Measurements from ENCODE around the gene GTF2A1L. TPM values are rescaled to one million over a fixed set of nuclear protein-coding genes. Genes with fewer than 3 reads are reported as not detected.

Gene GTF2A1L
- total and polyA plus RNA-seq, 10 of the 15 experiments (the other 5 are each of a cell fraction or from before 2014, with no cell fraction given): not detected

DNA sequence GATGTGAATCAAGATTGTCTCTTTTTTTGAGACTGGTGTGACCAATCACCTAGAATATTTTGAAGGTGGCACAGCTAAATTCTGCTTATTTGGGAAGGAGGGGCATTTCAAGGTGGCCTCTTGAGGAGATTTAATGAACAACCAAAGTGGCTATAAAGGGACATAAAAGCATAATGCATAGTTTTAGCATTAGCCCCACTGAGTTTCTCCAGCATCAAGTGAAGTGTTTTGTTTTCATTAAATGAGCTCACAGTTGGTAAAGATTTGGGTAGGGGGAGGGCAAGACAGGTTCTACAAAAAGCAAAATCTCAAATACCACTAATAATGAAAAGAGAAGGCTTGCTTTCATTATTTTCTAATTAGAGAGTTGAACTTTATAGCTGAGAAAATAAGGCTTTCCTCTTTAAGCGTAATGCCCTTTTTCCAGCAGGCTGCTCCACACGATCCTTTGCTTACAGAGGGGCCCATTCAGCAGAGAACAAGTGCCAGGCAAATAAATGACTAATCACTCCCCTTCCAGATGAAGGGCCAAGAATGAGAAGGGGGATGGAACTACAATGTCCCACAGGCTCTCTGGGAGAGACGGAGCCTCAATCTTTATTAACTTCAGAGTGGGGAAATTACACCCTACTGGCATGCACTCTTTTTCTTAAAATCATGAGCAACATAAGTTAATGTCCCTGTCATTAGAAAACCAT is 102.0 kb downstream of the GTF2A1L start (continued):
- TF ChIP-seq, protein P1, sequence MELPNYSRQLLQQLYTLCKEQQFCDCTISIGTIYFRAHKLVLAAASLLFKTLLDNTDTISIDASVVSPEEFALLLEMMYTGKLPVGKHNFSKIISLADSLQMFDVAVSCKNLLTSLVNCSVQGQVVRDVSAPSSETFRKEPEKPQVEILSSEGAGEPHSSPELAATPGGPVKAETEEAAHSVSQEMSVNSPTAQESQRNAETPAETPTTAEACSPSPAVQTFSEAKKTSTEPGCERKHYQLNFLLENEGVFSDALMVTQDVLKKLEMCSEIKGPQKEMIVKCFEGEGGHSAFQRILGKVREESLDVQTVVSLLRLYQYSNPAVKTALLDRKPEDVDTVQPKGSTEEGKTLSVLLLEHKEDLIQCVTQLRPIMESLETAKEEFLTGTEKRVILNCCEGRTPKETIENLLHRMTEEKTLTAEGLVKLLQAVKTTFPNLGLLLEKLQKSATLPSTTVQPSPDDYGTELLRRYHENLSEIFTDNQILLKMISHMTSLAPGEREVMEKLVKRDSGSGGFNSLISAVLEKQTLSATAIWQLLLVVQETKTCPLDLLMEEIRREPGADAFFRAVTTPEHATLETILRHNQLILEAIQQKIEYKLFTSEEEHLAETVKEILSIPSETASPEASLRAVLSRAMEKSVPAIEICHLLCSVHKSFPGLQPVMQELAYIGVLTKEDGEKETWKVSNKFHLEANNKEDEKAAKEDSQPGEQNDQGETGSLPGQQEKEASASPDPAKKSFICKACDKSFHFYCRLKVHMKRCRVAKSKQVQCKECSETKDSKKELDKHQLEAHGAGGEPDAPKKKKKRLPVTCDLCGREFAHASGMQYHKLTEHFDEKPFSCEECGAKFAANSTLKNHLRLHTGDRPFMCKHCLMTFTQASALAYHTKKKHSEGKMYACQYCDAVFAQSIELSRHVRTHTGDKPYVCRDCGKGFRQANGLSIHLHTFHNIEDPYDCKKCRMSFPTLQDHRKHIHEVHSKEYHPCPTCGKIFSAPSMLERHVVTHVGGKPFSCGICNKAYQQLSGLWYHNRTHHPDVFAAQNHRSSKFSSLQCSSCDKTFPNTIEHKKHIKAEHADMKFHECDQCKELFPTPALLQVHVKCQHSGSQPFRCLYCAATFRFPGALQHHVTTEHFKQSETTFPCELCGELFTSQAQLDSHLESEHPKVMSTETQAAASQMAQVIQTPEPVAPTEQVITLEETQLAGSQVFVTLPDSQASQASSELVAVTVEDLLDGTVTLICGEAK (IDR thresholded peaks at IDR 0.05; ENCODE audit: borderline replicate concordance): no peak
- no peak for TF ChIP-seq CHD4 (IDR thresholded peaks at IDR 0.05)
- no peak for TF ChIP-seq ASH2L (IDR thresholded peaks at IDR 0.05; ENCODE audit: borderline replicate concordance, low read depth)
- no peak for TF ChIP-seq BCL11A (IDR thresholded peaks at IDR 0.05; ENCODE audit: low read depth, low read length)
- no peak for TF ChIP-seq CBFB (IDR thresholded peaks at IDR 0.05; ENCODE audit: low read depth)
- TF ChIP-seq, protein P2, sequence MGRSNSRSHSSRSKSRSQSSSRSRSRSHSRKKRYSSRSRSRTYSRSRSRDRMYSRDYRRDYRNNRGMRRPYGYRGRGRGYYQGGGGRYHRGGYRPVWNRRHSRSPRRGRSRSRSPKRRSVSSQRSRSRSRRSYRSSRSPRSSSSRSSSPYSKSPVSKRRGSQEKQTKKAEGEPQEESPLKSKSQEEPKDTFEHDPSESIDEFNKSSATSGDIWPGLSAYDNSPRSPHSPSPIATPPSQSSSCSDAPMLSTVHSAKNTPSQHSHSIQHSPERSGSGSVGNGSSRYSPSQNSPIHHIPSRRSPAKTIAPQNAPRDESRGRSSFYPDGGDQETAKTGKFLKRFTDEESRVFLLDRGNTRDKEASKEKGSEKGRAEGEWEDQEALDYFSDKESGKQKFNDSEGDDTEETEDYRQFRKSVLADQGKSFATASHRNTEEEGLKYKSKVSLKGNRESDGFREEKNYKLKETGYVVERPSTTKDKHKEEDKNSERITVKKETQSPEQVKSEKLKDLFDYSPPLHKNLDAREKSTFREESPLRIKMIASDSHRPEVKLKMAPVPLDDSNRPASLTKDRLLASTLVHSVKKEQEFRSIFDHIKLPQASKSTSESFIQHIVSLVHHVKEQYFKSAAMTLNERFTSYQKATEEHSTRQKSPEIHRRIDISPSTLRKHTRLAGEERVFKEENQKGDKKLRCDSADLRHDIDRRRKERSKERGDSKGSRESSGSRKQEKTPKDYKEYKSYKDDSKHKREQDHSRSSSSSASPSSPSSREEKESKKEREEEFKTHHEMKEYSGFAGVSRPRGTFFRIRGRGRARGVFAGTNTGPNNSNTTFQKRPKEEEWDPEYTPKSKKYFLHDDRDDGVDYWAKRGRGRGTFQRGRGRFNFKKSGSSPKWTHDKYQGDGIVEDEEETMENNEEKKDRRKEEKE (IDR thresholded peaks at IDR 0.05): no peak
- no peak for TF ChIP-seq CBX3 (IDR thresholded peaks at IDR 0.05; ENCODE audit: borderline replicate concordance, low read depth)
- TF ChIP-seq, protein P3, sequence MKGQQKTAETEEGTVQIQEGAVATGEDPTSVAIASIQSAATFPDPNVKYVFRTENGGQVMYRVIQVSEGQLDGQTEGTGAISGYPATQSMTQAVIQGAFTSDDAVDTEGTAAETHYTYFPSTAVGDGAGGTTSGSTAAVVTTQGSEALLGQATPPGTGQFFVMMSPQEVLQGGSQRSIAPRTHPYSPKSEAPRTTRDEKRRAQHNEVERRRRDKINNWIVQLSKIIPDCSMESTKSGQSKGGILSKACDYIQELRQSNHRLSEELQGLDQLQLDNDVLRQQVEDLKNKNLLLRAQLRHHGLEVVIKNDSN (IDR thresholded peaks at IDR 0.05; ENCODE audit: borderline replicate concordance, extremely low read length, insufficient read depth, low read depth, low read length): no peak
- TF ChIP-seq POLR2AphosphoS5 (IDR thresholded peaks at IDR 0.05; ENCODE audit: low read length): no peak
- no peak for TF ChIP-seq STAT1 (conservative IDR thresholded peaks at IDR 0.05)
- TF ChIP-seq RAD21 (IDR thresholded peaks at IDR 0.05; ENCODE audit: insufficient read depth, low read depth, low read length): no peak
- TF ChIP-seq, protein P4, sequence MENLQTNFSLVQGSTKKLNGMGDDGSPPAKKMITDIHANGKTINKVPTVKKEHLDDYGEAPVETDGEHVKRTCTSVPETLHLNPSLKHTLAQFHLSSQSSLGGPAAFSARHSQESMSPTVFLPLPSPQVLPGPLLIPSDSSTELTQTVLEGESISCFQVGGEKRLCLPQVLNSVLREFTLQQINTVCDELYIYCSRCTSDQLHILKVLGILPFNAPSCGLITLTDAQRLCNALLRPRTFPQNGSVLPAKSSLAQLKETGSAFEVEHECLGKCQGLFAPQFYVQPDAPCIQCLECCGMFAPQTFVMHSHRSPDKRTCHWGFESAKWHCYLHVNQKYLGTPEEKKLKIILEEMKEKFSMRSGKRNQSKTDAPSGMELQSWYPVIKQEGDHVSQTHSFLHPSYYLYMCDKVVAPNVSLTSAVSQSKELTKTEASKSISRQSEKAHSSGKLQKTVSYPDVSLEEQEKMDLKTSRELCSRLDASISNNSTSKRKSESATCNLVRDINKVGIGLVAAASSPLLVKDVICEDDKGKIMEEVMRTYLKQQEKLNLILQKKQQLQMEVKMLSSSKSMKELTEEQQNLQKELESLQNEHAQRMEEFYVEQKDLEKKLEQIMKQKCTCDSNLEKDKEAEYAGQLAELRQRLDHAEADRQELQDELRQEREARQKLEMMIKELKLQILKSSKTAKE (IDR thresholded peaks at IDR 0.05; ENCODE audit: low read depth, poor library complexity, severe bottlenecking): no peak
- no peak for TF ChIP-seq MEF2B (IDR thresholded peaks at IDR 0.05; ENCODE audit: partially characterized antibody, poor library complexity, severe bottlenecking)
- TF ChIP-seq RELA (IDR thresholded peaks at IDR 0.05; ENCODE audit: borderline replicate concordance, partially characterized antibody): no peak
